WTC11 (cell line): ENCODE results near the gene PRPF40B. TPM values are rescaled to one million over a fixed set of nuclear protein-coding genes. Genes with fewer than 3 reads are reported as not detected.
"Not testable (repeated sequence)": the region's sequence is repeated elsewhere in the genome, so short reads cannot be mapped to it uniquely, and the experiment has no call there.

Source experiments
- ATAC-seq: fragments of 200-7000 bp; cut with Tn5 transposase; 2 replicates; pipeline ENCODE4 v1.10.0; 2021; ENCODE audit warnings: mild to moderate bottlenecking, moderate library complexity
- CTCF ChIA-PET: fragments of 300-600 bp; sonication (Branson Sonifier 250); formaldehyde crosslinking; loops from one replicate; lab custom pipeline; 2021; ENCODE audit warnings: antibody characterized with exemption; lab: Charles Lee
- POLR2A ChIA-PET: fragments of 350-600 bp; sonication (Branson Sonifier 250); formaldehyde crosslinking; loops from one replicate; lab custom pipeline; 2021; ENCODE audit warnings: antibody characterized with exemption; lab: Charles Lee
- DNase-seq: peaks from one replicate; pipeline ENCODE4 v3.0.0; 2021; ENCODE audit warnings: low spot score
- H3K27ac Mint-ChIP-seq: 2 replicates; pipeline ENCODE4 v1.8.0; 2021; ENCODE audit warnings: mixed read lengths
- H3K27me3 Mint-ChIP-seq: 2 replicates; pipeline ENCODE4 v1.8.0; 2021; ENCODE audit warnings: low read depth, mild to moderate bottlenecking, moderate library complexity, mixed read lengths
- H3K36me3 Mint-ChIP-seq: 2 replicates; pipeline ENCODE4 v1.8.0; 2021; ENCODE audit warnings: mixed read lengths
- H3K4me1 Mint-ChIP-seq: 2 replicates; pipeline ENCODE4 v1.8.0; 2022; ENCODE audit warnings: mixed read lengths
- H3K4me3 Mint-ChIP-seq: 2 replicates; pipeline ENCODE4 v1.8.0; 2021; ENCODE audit warnings: mild to moderate bottlenecking, moderate library complexity, mixed read lengths
- H3K9me3 Mint-ChIP-seq: 2 replicates; pipeline ENCODE4 v1.8.0; 2021; ENCODE audit warnings: mixed read lengths
- ATF2 ChIP-seq: sonication (generic); formaldehyde crosslinking; IDR thresholded peaks from 2 replicates; pipeline ENCODE4 v1.8.1; 2022; ENCODE audit warnings: low read depth, missing genetic modification reagents, borderline replicate concordance
- CBFB ChIP-seq: sonication (generic); formaldehyde crosslinking; IDR thresholded peaks from 2 replicates; pipeline ENCODE4 v1.8.1; 2022; ENCODE audit warnings: mild to moderate bottlenecking, low read depth, missing genetic modification reagents
- CREB1 ChIP-seq: sonication (generic); formaldehyde crosslinking; IDR thresholded peaks from 2 replicates; pipeline ENCODE4 v1.8.0; 2023; ENCODE audit warnings: mild to moderate bottlenecking, missing genetic modification reagents
- E2F4 ChIP-seq: sonication (generic); formaldehyde crosslinking; IDR thresholded peaks from 2 replicates; pipeline ENCODE4 v1.8.1; 2022; ENCODE audit warnings: low read depth, mild to moderate bottlenecking, moderate library complexity, missing genetic modification reagents, borderline replicate concordance
- ELF4 ChIP-seq: sonication (generic); formaldehyde crosslinking; IDR thresholded peaks from 2 replicates; pipeline ENCODE4 v1.8.1; 2022; ENCODE audit warnings: low read depth, mild to moderate bottlenecking, moderate library complexity, missing genetic modification reagents
- IRF2 ChIP-seq: sonication (generic); formaldehyde crosslinking; IDR thresholded peaks from 2 replicates; pipeline ENCODE4 v1.8.0; 2022; ENCODE audit warnings: low read depth, missing genetic modification reagents, borderline replicate concordance
- KAT7 ChIP-seq: sonication (generic); formaldehyde crosslinking; IDR thresholded peaks from 2 replicates; pipeline ENCODE4 v1.8.1; 2023; ENCODE audit warnings: missing genetic modification reagents, mild to moderate bottlenecking, borderline replicate concordance
- NFE2L1 ChIP-seq: sonication (generic); formaldehyde crosslinking; IDR thresholded peaks from 2 replicates; pipeline ENCODE4 v1.8.1; 2023; ENCODE audit warnings: missing genetic modification reagents
- NR1H2 ChIP-seq: sonication (generic); formaldehyde crosslinking; IDR thresholded peaks from 2 replicates; pipeline ENCODE4 v1.9.0; 2021; ENCODE audit warnings: mild to moderate bottlenecking, moderate library complexity, missing genetic modification reagents
- SMAD3 ChIP-seq: sonication (generic); formaldehyde crosslinking; IDR thresholded peaks from 2 replicates; pipeline ENCODE4 v1.8.0; 2022; ENCODE audit warnings: missing genetic modification reagents, mild to moderate bottlenecking, borderline replicate concordance
- SOX15 ChIP-seq: fragments of 250-450 bp; sonication (Bioruptor Pico); IDR thresholded peaks from 2 replicates; pipeline ENCODE4 v1.9.0; 2021; ENCODE audit warnings: mild to moderate bottlenecking
- TEAD1 ChIP-seq: sonication (generic); formaldehyde crosslinking; IDR thresholded peaks from 2 replicates; pipeline ENCODE4 v1.8.0; 2022; ENCODE audit warnings: mild to moderate bottlenecking, missing genetic modification reagents
- ZNF232 ChIP-seq: sonication (generic); formaldehyde crosslinking; IDR thresholded peaks from 2 replicates; pipeline ENCODE4 v1.8.0; 2022; ENCODE audit warnings: mild to moderate bottlenecking, missing genetic modification reagents
- total RNA-seq: library from RNA; stranded (reverse); gene quantifications from 3 replicates; pipeline ENCODE4 v1.2.3, GENCODE V29; 2021
- TF ChIP-seq, protein P1 (sequence below): sonication (generic); formaldehyde crosslinking; conservative IDR thresholded peaks from 2 replicates; pipeline ENCODE4 v1.8.1; 2023; ENCODE audit warnings: mild to moderate bottlenecking, low read depth, missing genetic modification reagents, moderate library complexity
- TF ChIP-seq, protein P2 (sequence below): sonication (generic); formaldehyde crosslinking; IDR thresholded peaks from 2 replicates; pipeline ENCODE4 v1.8.0; 2022; ENCODE audit warnings: missing genetic modification reagents
- TF ChIP-seq, protein P3 (sequence below): fragments of 250-450 bp; sonication (Bioruptor Pico); IDR thresholded peaks from 2 replicates; pipeline ENCODE4 v1.8.0; 2021; ENCODE audit warnings: mild to moderate bottlenecking

PRPF40B gene
- total RNA-seq, 1 experiment from 2014 or later = 46.0 TPM

DNA sequence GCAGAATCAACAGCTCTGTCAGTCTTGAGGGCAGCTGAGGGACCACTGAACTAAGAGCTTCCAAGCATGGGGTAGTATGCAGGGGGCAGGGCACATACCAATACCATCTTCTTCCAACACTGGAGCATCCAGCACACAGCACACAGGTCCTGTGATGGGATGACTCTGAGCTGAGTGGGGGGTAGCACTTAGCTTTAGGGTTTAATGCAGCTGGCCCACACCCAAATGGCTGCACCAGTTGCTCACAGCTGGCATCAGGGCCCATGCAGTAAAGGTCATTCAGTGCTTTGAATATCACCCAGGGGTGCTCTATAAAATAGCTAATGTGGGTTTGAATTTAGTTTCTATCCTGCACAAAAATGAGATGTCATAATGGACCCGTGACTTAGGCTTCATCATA lies 19.6 kb upstream of the PRPF40B start (continued):
- TF ChIP-seq, protein P1, sequence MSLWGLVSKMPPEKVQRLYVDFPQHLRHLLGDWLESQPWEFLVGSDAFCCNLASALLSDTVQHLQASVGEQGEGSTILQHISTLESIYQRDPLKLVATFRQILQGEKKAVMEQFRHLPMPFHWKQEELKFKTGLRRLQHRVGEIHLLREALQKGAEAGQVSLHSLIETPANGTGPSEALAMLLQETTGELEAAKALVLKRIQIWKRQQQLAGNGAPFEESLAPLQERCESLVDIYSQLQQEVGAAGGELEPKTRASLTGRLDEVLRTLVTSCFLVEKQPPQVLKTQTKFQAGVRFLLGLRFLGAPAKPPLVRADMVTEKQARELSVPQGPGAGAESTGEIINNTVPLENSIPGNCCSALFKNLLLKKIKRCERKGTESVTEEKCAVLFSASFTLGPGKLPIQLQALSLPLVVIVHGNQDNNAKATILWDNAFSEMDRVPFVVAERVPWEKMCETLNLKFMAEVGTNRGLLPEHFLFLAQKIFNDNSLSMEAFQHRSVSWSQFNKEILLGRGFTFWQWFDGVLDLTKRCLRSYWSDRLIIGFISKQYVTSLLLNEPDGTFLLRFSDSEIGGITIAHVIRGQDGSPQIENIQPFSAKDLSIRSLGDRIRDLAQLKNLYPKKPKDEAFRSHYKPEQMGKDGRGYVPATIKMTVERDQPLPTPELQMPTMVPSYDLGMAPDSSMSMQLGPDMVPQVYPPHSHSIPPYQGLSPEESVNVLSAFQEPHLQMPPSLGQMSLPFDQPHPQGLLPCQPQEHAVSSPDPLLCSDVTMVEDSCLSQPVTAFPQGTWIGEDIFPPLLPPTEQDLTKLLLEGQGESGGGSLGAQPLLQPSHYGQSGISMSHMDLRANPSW (CRISPR knock-in tag) = no peak
- TF ChIP-seq CREB1 (CRISPR knock-in tag) (no peak), IRF2 (no peak), KAT7 (CRISPR knock-in tag) (no peak), TEAD1 (CRISPR knock-in tag) (no peak), SOX15 (no peak)
- TF ChIP-seq, protein P2, sequence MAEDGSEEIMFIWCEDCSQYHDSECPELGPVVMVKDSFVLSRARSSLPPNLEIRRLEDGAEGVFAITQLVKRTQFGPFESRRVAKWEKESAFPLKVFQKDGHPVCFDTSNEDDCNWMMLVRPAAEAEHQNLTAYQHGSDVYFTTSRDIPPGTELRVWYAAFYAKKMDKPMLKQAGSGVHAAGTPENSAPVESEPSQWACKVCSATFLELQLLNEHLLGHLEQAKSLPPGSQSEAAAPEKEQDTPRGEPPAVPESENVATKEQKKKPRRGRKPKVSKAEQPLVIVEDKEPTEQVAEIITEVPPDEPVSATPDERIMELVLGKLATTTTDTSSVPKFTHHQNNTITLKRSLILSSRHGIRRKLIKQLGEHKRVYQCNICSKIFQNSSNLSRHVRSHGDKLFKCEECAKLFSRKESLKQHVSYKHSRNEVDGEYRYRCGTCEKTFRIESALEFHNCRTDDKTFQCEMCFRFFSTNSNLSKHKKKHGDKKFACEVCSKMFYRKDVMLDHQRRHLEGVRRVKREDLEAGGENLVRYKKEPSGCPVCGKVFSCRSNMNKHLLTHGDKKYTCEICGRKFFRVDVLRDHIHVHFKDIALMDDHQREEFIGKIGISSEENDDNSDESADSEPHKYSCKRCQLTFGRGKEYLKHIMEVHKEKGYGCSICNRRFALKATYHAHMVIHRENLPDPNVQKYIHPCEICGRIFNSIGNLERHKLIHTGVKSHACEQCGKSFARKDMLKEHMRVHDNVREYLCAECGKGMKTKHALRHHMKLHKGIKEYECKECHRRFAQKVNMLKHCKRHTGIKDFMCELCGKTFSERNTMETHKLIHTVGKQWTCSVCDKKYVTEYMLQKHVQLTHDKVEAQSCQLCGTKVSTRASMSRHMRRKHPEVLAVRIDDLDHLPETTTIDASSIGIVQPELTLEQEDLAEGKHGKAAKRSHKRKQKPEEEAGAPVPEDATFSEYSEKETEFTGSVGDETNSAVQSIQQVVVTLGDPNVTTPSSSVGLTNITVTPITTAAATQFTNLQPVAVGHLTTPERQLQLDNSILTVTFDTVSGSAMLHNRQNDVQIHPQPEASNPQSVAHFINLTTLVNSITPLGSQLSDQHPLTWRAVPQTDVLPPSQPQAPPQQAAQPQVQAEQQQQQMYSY (CRISPR knock-in tag) = no peak

GRCh38 chr12:49604856-49605255 lies 18.5 kb upstream of the PRPF40B start:
- CTCF ChIA-PET = interaction anchor here (0.6 to 6.9 kb wide), 6 partner anchors 19 to 626 kb away, joined by 3 to 44 read pairs (median 4); partner anchors contain the start of gene PRPF40B
- Mint-ChIP-seq H3K36me3 (no peaks in the 10 kb centered on the region), H3K27ac (no peak overlapping the region), H3K4me3 (no peak overlapping the region), H3K9me3 (no peaks in the 10 kb centered on the region), H3K27me3 (peaks cover 19% of the 10 kb centered on the region), H3K4me1 (0 out of 2 replicates have a peak, but pooled peaks cover 2% of the 10 kb centered on the region)
- no peak for DNase-seq
- POLR2A ChIA-PET = no interaction called here
- TF ChIP-seq ZNF232 (CRISPR knock-in tag) (no peak), CBFB (CRISPR knock-in tag) (no peak), ELF4 (no peak), E2F4 (no peak)
- no peak for ATAC-seq

DNA sequence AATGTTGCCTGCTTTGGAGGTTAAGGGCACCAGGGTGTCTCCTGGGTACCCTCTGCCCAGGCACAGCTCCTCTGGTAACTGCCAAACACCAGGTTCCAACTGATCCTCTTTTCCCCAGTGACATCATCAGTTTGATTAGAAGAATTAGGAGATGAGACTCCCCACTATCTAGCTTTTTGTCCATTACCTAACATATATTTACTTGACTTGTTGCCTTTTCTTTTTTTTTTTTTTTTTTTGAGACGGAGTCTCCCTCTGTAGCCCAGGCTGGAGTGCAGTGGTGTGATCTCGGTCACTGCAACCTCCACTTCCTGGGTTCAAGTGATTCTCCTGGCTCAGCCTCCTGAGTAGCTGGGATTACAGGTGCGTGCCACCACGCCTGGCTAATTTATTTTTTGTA lies 17.8 kb upstream of the PRPF40B start, which contains the start of gene FAM186B:
Gene FAM186B (minus strand): TSS at position 101 of the 400 bp plus-strand sequence. CDS start 162 bp downstream, outside the sequence.
- POLR2A ChIA-PET, ATAC-seq, H3K4me1 Mint-ChIP-seq, H3K4me3 Mint-ChIP-seq, H3K9me3 Mint-ChIP-seq, DNase-seq, H3K36me3 Mint-ChIP-seq, H3K27ac Mint-ChIP-seq: not testable (repeated sequence)
- H3K27me3 Mint-ChIP-seq = peaks cover 19% of the 10 kb centered on the region
- CTCF ChIA-PET = interaction anchor here (0.6 to 6.9 kb wide), 6 partner anchors 18 to 627 kb away, joined by 3 to 44 read pairs (median 4); partner anchors contain the start of gene PRPF40B

DNA sequence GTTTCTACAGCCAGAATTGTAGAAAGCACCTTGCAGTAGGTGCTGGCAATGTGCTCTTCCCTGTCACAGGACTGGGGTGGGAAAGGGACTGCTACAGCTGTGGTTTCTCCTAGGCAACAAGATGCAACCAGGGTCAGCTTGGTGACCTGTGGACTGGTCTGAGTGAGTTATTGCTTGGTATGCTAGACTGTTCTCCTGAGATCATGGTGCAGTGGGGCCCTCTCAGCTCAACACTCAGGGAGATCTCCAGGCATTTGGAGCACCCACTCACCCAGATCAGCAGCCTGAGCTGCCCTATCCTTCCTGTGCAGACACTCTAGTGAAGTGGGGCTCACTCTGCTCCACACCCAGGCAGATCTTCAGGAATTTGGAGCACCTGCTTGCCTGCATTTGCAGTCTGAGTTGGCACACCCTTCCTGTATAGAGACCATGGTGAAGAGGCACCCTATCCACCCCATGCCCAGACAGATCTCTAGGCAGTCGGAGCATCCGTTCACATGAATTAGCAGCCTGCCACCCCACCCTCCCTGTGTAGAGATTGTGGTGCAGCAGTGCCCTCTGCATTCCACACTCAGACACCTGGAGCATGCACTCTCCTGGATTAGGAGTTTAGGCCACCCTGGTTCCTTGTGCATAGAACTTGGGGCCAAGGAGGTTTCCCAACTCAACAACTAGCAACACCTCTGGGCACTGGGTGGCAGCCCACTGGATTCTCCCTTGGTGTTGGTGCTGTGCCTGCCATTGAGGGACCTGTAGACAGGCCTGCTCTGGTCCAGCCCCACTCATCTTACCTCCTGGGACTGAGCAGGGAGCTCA lies 14.1 kb upstream of the PRPF40B start:
- Mint-ChIP-seq H3K4me1 (0 out of 2 replicates have a peak, but pooled peaks cover 2% of the 10 kb centered on the region), H3K27ac (no peak overlapping the region), H3K36me3 (no peaks in the 10 kb centered on the region), H3K9me3 (peaks cover 2% of the 10 kb centered on the region; the same call in 1 of the 2 replicates), H3K27me3 (peaks cover 15% of the 10 kb centered on the region), H3K4me3 (no peak overlapping the region)
- ChIA-PET POLR2A (no interaction called here), CTCF (interaction anchor here (0.7 to 2.3 kb wide), 6 partner anchors 14 to 54 kb away, joined by 3 to 11 read pairs (median 4); partner anchors contain the start of gene PRPF40B)
- ATAC-seq = peak; percentile 47
- no peak for DNase-seq
- TF ChIP-seq NR1H2 (CRISPR knock-in tag) = no peak
- TF ChIP-seq, protein P3, sequence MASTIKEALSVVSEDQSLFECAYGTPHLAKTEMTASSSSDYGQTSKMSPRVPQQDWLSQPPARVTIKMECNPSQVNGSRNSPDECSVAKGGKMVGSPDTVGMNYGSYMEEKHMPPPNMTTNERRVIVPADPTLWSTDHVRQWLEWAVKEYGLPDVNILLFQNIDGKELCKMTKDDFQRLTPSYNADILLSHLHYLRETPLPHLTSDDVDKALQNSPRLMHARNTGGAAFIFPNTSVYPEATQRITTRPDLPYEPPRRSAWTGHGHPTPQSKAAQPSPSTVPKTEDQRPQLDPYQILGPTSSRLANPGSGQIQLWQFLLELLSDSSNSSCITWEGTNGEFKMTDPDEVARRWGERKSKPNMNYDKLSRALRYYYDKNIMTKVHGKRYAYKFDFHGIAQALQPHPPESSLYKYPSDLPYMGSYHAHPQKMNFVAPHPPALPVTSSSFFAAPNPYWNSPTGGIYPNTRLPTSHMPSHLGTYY (CRISPR knock-in tag) = no peak
- TF ChIP-seq SMAD3 (CRISPR knock-in tag) = no peak
- TF ChIP-seq NFE2L1 (CRISPR knock-in tag) = no peak
- TF ChIP-seq ATF2 (CRISPR knock-in tag) = no peak
